Loucy (cell line): Measurements from ENCODE around the gene C21orf58.

Experiments used
- H2AFZ ChIP-seq: fragments of 200-600 bp; sonication (generic); 2 replicates; pipeline ENCODE4 v1.6.0; 2016; ENCODE audit warnings: antibody characterized with exemption, mild to moderate bottlenecking, low read length, moderate library complexity
- H3F3A ChIP-seq: fragments of 200-600 bp; 2 replicates; pipeline ENCODE4 v1.6.0; 2016; ENCODE audit warnings: antibody characterized with exemption, low read depth, mild to moderate bottlenecking
- H3K27me3 ChIP-seq: fragments of 200-600 bp; sonication (generic); 2 replicates; pipeline ENCODE4 v1.6.1; 2014; ENCODE audit warnings: low read length, mild to moderate bottlenecking; ENCODE audit not compliant: insufficient read depth, poor library complexity, severe bottlenecking
- H3K36me3 ChIP-seq: fragments of 200-600 bp; sonication (generic); 2 replicates; pipeline ENCODE4 v1.6.1; 2016; ENCODE audit warnings: low read length; ENCODE audit not compliant: insufficient read depth
- H3K4me1 ChIP-seq: fragments of 200-600 bp; sonication (generic); 2 replicates; pipeline ENCODE4 v1.5.1; 2014; ENCODE audit warnings: low read length, mild to moderate bottlenecking; ENCODE audit not compliant: insufficient read depth, poor library complexity, severe bottlenecking
- H3K4me2 ChIP-seq: fragments of 200-600 bp; sonication (generic); 2 replicates; pipeline ENCODE4 v1.6.0; 2014; ENCODE audit warnings: antibody characterized with exemption, low read length, low read depth, mild to moderate bottlenecking; ENCODE audit not compliant: poor library complexity, severe bottlenecking
- H3K4me3 ChIP-seq: fragments of 200-600 bp; sonication (generic); 2 replicates; pipeline ENCODE4 v1.5.1; 2014; ENCODE audit warnings: low read length, mild to moderate bottlenecking, mixed read lengths; ENCODE audit not compliant: poor library complexity, severe bottlenecking
- H3K79me2 ChIP-seq: fragments of 200-600 bp; sonication (generic); 2 replicates; pipeline ENCODE4 v1.6.1; 2014; ENCODE audit warnings: low read length; ENCODE audit not compliant: insufficient read depth
- H3K9ac ChIP-seq: fragments of 200-600 bp; sonication (generic); 2 replicates; pipeline ENCODE4 v1.6.0; 2014; ENCODE audit warnings: mild to moderate bottlenecking, low read depth, low read length, moderate library complexity; ENCODE audit not compliant: poor library complexity, severe bottlenecking
- H3K9me2 ChIP-seq: fragments of 200-600 bp; sonication (generic); replicated peaks from 2 replicates; pipeline ENCODE4 v1.6.1; 2016; ENCODE audit warnings: low read depth, low read length, mixed read lengths
- H3K9me3 ChIP-seq: fragments of 200-600 bp; sonication (generic); 2 replicates; pipeline ENCODE4 v1.6.1; 2014; ENCODE audit warnings: mild to moderate bottlenecking, antibody characterized with exemption, low read length, low read depth; ENCODE audit not compliant: insufficient read depth
- H4K20me1 ChIP-seq: fragments of 200-600 bp; sonication (generic); 2 replicates; pipeline ENCODE4 v1.6.0; 2014; ENCODE audit warnings: antibody characterized with exemption, low read length, mild to moderate bottlenecking; ENCODE audit not compliant: insufficient read depth, poor library complexity, severe bottlenecking
- EZH2phosphoT487 ChIP-seq: fragments of 200-600 bp; IDR thresholded peaks from 2 replicates; pipeline ENCODE4 v1.6.1; 2018; ENCODE audit warnings: antibody characterized with exemption, mild to moderate bottlenecking, moderate library complexity, borderline replicate concordance
- TF ChIP-seq, protein P1 (sequence below): fragments of 200-600 bp; sonication (generic); conservative IDR thresholded peaks from 2 replicates; pipeline ENCODE4 v1.5.1; 2014; ENCODE audit warnings: mild to moderate bottlenecking, antibody characterized with exemption, low read length

C21orf58 gene

DNA sequence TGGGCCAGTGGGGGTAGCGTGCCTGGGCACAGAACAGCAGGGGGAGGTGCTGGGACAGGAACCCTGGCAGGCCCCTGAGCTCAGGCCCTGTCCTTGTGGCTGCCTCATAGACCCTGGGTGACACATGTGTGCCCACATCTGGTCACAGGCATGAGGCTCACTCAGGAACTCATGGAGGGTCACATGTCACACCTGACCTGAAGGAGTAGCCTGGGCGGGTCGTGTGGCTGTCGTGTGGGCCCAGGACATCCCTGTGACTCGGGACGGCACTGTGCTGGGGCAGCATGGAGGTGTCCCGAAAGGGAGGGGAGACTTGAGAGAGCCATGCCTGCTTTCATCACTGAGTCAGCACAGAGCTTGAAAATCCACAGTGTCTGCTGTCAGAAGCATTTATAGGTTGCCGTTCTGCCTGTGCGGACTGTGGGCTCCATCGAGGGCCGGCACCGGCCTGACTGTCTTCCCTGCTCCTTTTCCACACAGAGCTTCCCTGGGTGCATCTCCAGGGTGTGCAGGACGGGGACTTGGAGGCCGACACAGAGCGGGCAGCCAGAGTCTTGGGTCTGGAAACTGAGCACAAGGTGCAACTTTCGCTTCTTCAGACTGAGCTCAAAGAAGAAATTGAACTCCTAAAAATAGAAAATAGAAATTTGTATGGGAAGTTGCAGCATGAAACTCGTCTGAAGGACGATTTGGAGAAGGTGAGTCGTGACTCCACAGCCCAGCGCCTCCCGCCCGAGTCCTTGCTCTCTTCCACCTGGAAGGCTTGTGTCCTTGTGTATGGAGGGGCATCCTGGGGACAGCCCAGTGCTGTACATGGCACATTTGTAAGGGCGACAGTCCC is 33.0 kb upstream of the C21orf58 start:
- H3K9ac ChIP-seq: no peak overlapping the region

DNA sequence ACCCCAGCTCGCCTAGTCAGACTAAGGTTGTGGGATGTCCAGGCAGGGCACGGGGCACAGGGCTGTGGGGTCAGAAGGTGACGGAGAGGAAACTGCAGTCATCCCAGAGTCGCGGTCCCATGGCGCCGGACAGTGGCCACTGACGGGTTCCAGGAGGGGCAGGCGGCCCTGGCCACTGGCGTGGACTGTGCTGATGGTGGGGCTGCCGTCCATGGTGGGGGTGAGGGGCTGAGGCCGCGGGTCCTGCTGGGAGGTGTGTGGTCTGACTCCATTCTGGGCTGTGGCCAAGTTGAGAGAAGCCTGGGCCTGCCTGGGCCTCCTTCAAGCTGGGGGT is 32.3 kb upstream of the C21orf58 start:
- peaks cover 84% of the 10 kb centered on the region; the same call in 1 of the 2 replicates for H3K36me3 ChIP-seq
- no peak overlapping the region for H3K9ac ChIP-seq

More for the DNA sequence above, 33.0 kb upstream of the C21orf58 start:
- TF ChIP-seq, protein P1, sequence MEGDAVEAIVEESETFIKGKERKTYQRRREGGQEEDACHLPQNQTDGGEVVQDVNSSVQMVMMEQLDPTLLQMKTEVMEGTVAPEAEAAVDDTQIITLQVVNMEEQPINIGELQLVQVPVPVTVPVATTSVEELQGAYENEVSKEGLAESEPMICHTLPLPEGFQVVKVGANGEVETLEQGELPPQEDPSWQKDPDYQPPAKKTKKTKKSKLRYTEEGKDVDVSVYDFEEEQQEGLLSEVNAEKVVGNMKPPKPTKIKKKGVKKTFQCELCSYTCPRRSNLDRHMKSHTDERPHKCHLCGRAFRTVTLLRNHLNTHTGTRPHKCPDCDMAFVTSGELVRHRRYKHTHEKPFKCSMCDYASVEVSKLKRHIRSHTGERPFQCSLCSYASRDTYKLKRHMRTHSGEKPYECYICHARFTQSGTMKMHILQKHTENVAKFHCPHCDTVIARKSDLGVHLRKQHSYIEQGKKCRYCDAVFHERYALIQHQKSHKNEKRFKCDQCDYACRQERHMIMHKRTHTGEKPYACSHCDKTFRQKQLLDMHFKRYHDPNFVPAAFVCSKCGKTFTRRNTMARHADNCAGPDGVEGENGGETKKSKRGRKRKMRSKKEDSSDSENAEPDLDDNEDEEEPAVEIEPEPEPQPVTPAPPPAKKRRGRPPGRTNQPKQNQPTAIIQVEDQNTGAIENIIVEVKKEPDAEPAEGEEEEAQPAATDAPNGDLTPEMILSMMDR: no peak
- no peak for TF ChIP-seq EZH2phosphoT487
- Histone ChIP-seq H3K4me3 (no peak overlapping the region), H3K9me3 (no peaks in the 10 kb centered on the region), H4K20me1 (no peaks in the 10 kb centered on the region), H3K9me2 (no peaks in the 10 kb centered on the region), H3K4me2 (no peak overlapping the region), H3K36me3 (peaks cover 84% of the 10 kb centered on the region; the same call in 1 of the 2 replicates), H3K79me2 (no peaks in the 10 kb centered on the region), H3F3A (no peaks in the 10 kb centered on the region), H3K27me3 (no peaks in the 10 kb centered on the region), H3K4me1 (no peaks in the 10 kb centered on the region), H2AFZ (no peak overlapping the region)

DNA sequence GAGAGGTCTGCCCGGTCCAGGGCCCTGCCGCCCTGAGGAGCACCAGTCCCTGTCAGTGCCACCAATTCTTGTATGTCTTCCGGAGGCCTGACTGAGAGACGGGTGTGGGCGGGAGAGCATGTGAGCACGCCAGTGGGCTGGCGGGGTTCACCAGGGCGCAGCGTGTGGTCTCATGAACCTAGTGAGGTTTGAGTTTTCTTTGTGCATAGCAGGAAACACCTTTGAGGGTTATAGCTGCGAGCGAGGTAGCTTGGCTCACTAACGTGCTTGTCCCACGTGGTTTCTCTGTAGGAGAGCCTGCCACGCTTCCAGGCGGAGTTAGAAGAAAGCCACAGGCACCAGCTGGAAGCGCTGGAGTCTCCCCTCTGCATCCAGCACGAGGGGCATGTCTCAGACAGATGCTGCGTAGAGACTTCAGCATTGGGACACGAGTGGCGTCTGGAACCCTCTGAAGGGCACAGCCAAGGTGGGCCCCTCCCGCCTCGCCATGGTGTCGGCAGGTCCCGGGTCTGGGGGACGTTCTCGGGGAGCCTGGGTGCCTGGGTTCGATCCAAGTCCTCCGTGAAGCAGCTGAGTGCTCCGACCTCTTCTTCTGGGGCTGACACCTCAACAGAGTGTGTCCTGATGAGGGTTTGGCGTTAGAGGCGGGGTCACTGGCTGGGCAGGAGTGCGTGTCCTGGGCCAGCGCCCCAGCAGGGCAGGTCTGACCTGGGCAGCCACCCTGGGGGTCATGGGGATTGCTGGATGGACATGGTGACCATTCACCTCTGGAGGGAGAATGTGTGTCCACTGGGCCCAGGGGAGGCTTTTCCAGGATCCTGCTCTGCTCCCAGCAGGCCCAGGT is 31.7 kb upstream of the C21orf58 start:
- H3K36me3 ChIP-seq: peaks cover 85% of the 10 kb centered on the region; the same call in 1 of the 2 replicates

More for the DNA sequence above, 32.3 kb upstream of the C21orf58 start:
- no peak overlapping the region for H3K4me2 ChIP-seq
- H3F3A ChIP-seq: no peaks in the 10 kb centered on the region
- H2AFZ ChIP-seq: no peak overlapping the region
- no peaks in the 10 kb centered on the region for H3K79me2 ChIP-seq
- H3K4me3 ChIP-seq: no peak overlapping the region
- TF ChIP-seq, protein P1: no peak
- H4K20me1 ChIP-seq: no peaks in the 10 kb centered on the region
- no peaks in the 10 kb centered on the region for H3K9me2 ChIP-seq
- H3K27me3 ChIP-seq: no peaks in the 10 kb centered on the region
- no peaks in the 10 kb centered on the region for H3K4me1 ChIP-seq
- no peaks in the 10 kb centered on the region for H3K9me3 ChIP-seq

More for the DNA sequence above, 31.7 kb upstream of the C21orf58 start:
- Histone ChIP-seq H3K9me2 (no peaks in the 10 kb centered on the region), H3K27me3 (no peaks in the 10 kb centered on the region), H3K4me3 (no peak overlapping the region), H3K4me1 (no peaks in the 10 kb centered on the region), H3K9me3 (no peaks in the 10 kb centered on the region), H3F3A (no peaks in the 10 kb centered on the region), H2AFZ (no peak overlapping the region), H3K4me2 (no peak overlapping the region), H4K20me1 (no peaks in the 10 kb centered on the region), H3K79me2 (no peaks in the 10 kb centered on the region), H3K9ac (no peak overlapping the region)
- TF ChIP-seq, protein P1: no peak
- TF ChIP-seq EZH2phosphoT487: no peak
